HCT116 (cell line): ENCODE results near the gene BPIFA1. TPM values are rescaled to one million over a fixed set of nuclear protein-coding genes. Genes with fewer than 3 reads are reported as not detected.

Source experiments
- ATAC-seq: fragments of 200-7000 bp; cut with Tn5 transposase; 2 replicates; pipeline ENCODE4 v1.9.1; 2020; ENCODE audit warnings: mild to moderate bottlenecking, moderate library complexity
- BruUV-seq: library from RNA; stranded (reverse); fragments of 400-500 nt; replicated peaks from 2 replicates; lab custom pipeline; 2021; lab: Mats Ljungman, UMichigan
- CTCF ChIA-PET: fragments of 300-600 bp; sonication (Branson Sonifier 250); formaldehyde crosslinking; loops from one replicate; lab custom pipeline; 2021; ENCODE audit warnings: antibody characterized with exemption; lab: Charles Lee
- POLR2A ChIA-PET: fragments of 300-600, 350-600 bp; sonication (Branson Sonifier 250); formaldehyde crosslinking; loops from one replicate; lab custom pipeline; 2021; ENCODE audit warnings: antibody characterized with exemption; lab: Charles Lee
- RAD21 ChIA-PET, 2 experiments: fragments of 300-600 bp; sonication (Branson Sonifier 250); formaldehyde crosslinking; loops; one replicate each; lab custom pipeline; 2023; ENCODE audit warnings: low total read pairs in 2 of 2; ENCODE audit not compliant: uncharacterized antibody in 2 of 2, unreplicated experiment in 2 of 2, low non-redundant PET in 1 of 2; lab: Charles Lee
- DNase-seq: peaks from one replicate; pipeline ENCODE4 v3.0.0-alpha.2; 2010; ENCODE audit warnings: low read depth, low spot score
- H2AFZ ChIP-seq: fragments of 200-600 bp; shearing (Covaris generic), sonication (generic); 2 replicates; pipeline ENCODE4 v1.6.1; 2017; ENCODE audit warnings: low read depth, mixed run types, mixed read lengths, antibody characterized with exemption, low read length; ENCODE audit not compliant: poor library complexity, severe bottlenecking
- H3K27ac ChIP-seq: 2 replicates; pipeline ENCODE4 v1.5.1; 2012; ENCODE audit warnings: low read depth, low read length
- H3K27me3 ChIP-seq: fragments of 200-600 bp; sonication (generic); 2 replicates; pipeline ENCODE4 v1.6.1; 2016; ENCODE audit warnings: mixed run types, low read length, mixed read lengths; ENCODE audit not compliant: insufficient read depth
- H3K36me3 ChIP-seq, 2 experiments: fragments of 200-500 bp in 1 of 2; fragments of 200-600 bp in 1 of 2; sonication (Bioruptor generic) in 1 of 2; sonication (generic) in 1 of 2; 2 replicates each; pipeline versions ENCODE4 v1.5.1 to v1.6.1; 2014 to 2016; ENCODE audit warnings: low read length in 2 of 2, inconsistent platforms in 1 of 2, mixed read lengths in 1 of 2, mixed run types in 1 of 2; ENCODE audit not compliant: insufficient read depth in 2 of 2, control insufficient read depth in 1 of 2
- H3K4me1 ChIP-seq, 2 experiments: fragments of 200-600 bp in 1 of 2; sonication (generic) in 1 of 2; 2 replicates each; pipeline versions ENCODE4 v1.5.1 to v1.6.1; 2012 to 2017; ENCODE audit warnings: low read length in 2 of 2, inconsistent platforms in 1 of 2, mild to moderate bottlenecking in 1 of 2, mixed read lengths in 1 of 2, mixed run types in 1 of 2, moderate library complexity in 1 of 2; ENCODE audit not compliant: insufficient read depth in 2 of 2, control insufficient read depth in 1 of 2
- H3K4me2 ChIP-seq: fragments of 200-600 bp; sonication (generic); 2 replicates; pipeline ENCODE4 v1.6.1; 2017; ENCODE audit warnings: mixed run types, low read length, mixed read lengths
- H3K4me3 ChIP-seq, 2 experiments: fragments of 200-600 bp in 1 of 2; sonication (generic) in 1 of 2; replicated peaks in 1 of 2; 2 replicates each; pipeline ENCODE4 v1.5.1; 2011 to 2016; ENCODE audit warnings: low read length in 2 of 2, control low read depth in 1 of 2, low read depth in 1 of 2, mild to moderate bottlenecking in 1 of 2, mixed read lengths in 1 of 2, mixed run types in 1 of 2
- H3K79me2 ChIP-seq: fragments of 200-600 bp; sonication (generic); 2 replicates; pipeline ENCODE4 v1.6.1; 2017; ENCODE audit warnings: mild to moderate bottlenecking, mixed run types, low read length, moderate library complexity, mixed read lengths; ENCODE audit not compliant: insufficient read depth
- H3K9ac ChIP-seq: fragments of 200-600 bp; sonication (generic); 2 replicates; pipeline ENCODE4 v1.6.1; 2016; ENCODE audit warnings: low read length, mixed read lengths
- H3K9me2 ChIP-seq: fragments of 200-600 bp; sonication (generic), shearing (Covaris generic); 2 replicates; pipeline ENCODE4 v1.6.1; 2017; ENCODE audit warnings: mixed run types, mild to moderate bottlenecking, moderate library complexity; ENCODE audit not compliant: insufficient read depth
- H3K9me3 ChIP-seq, 2 experiments: fragments of 200-500 bp in 1 of 2; fragments of 200-600 bp in 1 of 2; sonication (Bioruptor generic) in 1 of 2; sonication (generic) in 1 of 2; 2 replicates each; pipeline ENCODE4 v1.6.1; 2014 to 2017; ENCODE audit warnings: low read length in 2 of 2, mixed read lengths in 2 of 2, inconsistent platforms in 1 of 2, low read depth in 1 of 2, mild to moderate bottlenecking in 1 of 2, mixed run types in 1 of 2, moderate library complexity in 1 of 2; ENCODE audit not compliant: control insufficient read depth in 1 of 2, insufficient read depth in 1 of 2
- H4K20me1 ChIP-seq: fragments of 200-600 bp; sonication (generic), shearing (Covaris generic); 2 replicates; pipeline ENCODE4 v1.6.1; 2017; ENCODE audit warnings: mixed run types, mild to moderate bottlenecking, moderate library complexity; ENCODE audit not compliant: insufficient read depth
- CEBPB ChIP-seq: IDR thresholded peaks from 2 replicates; pipeline ENCODE4 v1.6.1; 2012; ENCODE audit warnings: low read depth
- EGR1 ChIP-seq: IDR thresholded peaks from 2 replicates; pipeline ENCODE4 v1.6.1; 2012; ENCODE audit warnings: low read depth
- FOSL1 ChIP-seq: IDR thresholded peaks from 2 replicates; pipeline ENCODE4 v1.6.1; 2012; ENCODE audit warnings: low read depth
- JUND ChIP-seq: IDR thresholded peaks from 2 replicates; pipeline ENCODE4 v1.6.1; 2012
- RAD21 ChIP-seq: IDR thresholded peaks from 2 replicates; pipeline ENCODE4 v1.6.1; 2012; ENCODE audit warnings: low read depth, mild to moderate bottlenecking
- SP1 ChIP-seq: IDR thresholded peaks from 2 replicates; pipeline ENCODE4 v1.6.1; 2012; ENCODE audit warnings: low read depth
- TCF7L2 ChIP-seq: IDR thresholded peaks from 2 replicates; pipeline ENCODE4 v1.7.0; 2011; ENCODE audit warnings: borderline replicate concordance, inconsistent platforms; ENCODE audit not compliant: insufficient read depth, insufficient read length; ENCODE audit errors: extremely low read depth
- ZFX ChIP-seq: fragments of 450-650 bp; IDR thresholded peaks from 2 replicates; pipeline ENCODE4 v1.6.1; 2017
- ZNF274 ChIP-seq: fragments of 200-500 bp; sonication (Bioruptor generic); IDR thresholded peaks from 2 replicates; pipeline ENCODE4 v1.6.1; 2014; ENCODE audit warnings: mild to moderate bottlenecking, low read depth, low read length, inconsistent platforms
- intact Hi-C: fragments of 100-400 bp; cut with micrococcal nuclease; formaldehyde crosslinking; loops from 2 replicates; pipeline ENCODE4 v1.10.0; 2022
- total RNA-seq: library from RNA; stranded (reverse); gene quantifications from one replicate; pipeline ENCODE4 v1.2.1, GENCODE V29; 2021; ENCODE audit not compliant: unreplicated experiment
- TF ChIP-seq, protein P1 (sequence below): IDR thresholded peaks from 2 replicates; pipeline ENCODE4 v1.6.1; 2012
- TF ChIP-seq, protein P2 (sequence below): IDR thresholded peaks from 2 replicates; pipeline ENCODE4 v1.6.1; 2012; ENCODE audit warnings: low read depth
- TF ChIP-seq, protein P3 (sequence below), 3 experiments: fragments of 200-600 bp in 1 of 3; sonication (generic) in 1 of 3; IDR thresholded peaks in 2 of 3; conservative IDR thresholded peaks in 1 of 3; 2 replicates each; pipeline ENCODE4 v1.5.1; 2012 to 2017; ENCODE audit warnings: low read depth in 2 of 3, low read length in 2 of 3, antibody characterized with exemption in 1 of 3, borderline replicate concordance in 1 of 3, control low read depth in 1 of 3, mild to moderate bottlenecking in 1 of 3, mixed read lengths in 1 of 3, mixed run types in 1 of 3, moderate library complexity in 1 of 3; ENCODE audit not compliant: insufficient read depth in 1 of 3
- TF ChIP-seq, protein P4 (sequence below): IDR thresholded peaks from 2 replicates; pipeline ENCODE4 v1.6.1; 2012

The BPIFA1 gene
- total RNA-seq, 1 experiment from 2014 or later = not detected

DNA sequence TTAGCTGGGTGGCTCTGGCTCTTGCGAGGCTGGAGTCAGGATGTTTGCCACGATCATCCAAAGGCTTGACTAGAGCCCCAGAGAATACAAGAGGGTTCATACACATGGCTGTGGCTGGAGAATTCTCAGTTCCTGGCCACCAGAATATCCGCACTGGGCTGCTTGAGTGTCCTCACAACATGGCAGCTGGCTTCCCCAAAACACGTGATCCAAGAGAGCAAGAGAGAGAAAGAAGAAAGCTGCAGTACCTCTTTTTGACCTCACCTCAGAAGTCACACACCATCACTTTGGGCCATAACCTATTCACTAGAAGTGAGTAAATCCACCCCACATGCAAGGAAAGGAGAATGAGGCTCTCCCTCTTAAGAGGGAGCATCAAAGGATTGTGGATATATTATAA is 25.7 kb downstream of the BPIFA1 start:
- Histone ChIP-seq H2AFZ (no peak overlapping the region), H3K4me1 (no peaks in the 10 kb centered on the region), H3K36me3 (no peaks in the 10 kb centered on the region), H3K9me2 (no peaks in the 10 kb centered on the region), H3K4me3 (no peak overlapping the region), H3K79me2 (no peaks in the 10 kb centered on the region), H3K27me3 (0 out of 2 replicates have a peak, but pooled peaks cover under 1% of the 10 kb centered on the region), H3K9me3 (no peaks in the 10 kb centered on the region), H3K4me2 (no peak overlapping the region), H4K20me1 (no peaks in the 10 kb centered on the region), H3K27ac (no peak overlapping the region), H3K9ac (no peak overlapping the region)
- ChIA-PET RAD21 (no interaction called here), CTCF (no interaction called here), POLR2A (no interaction called here)
- DNase-seq (no peak), ATAC-seq (peak; percentile 33; the same call in 1 of the 2 replicates)
- TF ChIP-seq JUND (no peak), TCF7L2 (no peak), RAD21 (no peak), ZNF274 (no peak), EGR1 (no peak), SP1 (no peak), FOSL1 (no peak), CEBPB (no peak), ZFX (no peak)
- TF ChIP-seq, protein P1, sequence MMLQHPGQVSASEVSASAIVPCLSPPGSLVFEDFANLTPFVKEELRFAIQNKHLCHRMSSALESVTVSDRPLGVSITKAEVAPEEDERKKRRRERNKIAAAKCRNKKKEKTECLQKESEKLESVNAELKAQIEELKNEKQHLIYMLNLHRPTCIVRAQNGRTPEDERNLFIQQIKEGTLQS = no peak
- TF ChIP-seq, protein P2, sequence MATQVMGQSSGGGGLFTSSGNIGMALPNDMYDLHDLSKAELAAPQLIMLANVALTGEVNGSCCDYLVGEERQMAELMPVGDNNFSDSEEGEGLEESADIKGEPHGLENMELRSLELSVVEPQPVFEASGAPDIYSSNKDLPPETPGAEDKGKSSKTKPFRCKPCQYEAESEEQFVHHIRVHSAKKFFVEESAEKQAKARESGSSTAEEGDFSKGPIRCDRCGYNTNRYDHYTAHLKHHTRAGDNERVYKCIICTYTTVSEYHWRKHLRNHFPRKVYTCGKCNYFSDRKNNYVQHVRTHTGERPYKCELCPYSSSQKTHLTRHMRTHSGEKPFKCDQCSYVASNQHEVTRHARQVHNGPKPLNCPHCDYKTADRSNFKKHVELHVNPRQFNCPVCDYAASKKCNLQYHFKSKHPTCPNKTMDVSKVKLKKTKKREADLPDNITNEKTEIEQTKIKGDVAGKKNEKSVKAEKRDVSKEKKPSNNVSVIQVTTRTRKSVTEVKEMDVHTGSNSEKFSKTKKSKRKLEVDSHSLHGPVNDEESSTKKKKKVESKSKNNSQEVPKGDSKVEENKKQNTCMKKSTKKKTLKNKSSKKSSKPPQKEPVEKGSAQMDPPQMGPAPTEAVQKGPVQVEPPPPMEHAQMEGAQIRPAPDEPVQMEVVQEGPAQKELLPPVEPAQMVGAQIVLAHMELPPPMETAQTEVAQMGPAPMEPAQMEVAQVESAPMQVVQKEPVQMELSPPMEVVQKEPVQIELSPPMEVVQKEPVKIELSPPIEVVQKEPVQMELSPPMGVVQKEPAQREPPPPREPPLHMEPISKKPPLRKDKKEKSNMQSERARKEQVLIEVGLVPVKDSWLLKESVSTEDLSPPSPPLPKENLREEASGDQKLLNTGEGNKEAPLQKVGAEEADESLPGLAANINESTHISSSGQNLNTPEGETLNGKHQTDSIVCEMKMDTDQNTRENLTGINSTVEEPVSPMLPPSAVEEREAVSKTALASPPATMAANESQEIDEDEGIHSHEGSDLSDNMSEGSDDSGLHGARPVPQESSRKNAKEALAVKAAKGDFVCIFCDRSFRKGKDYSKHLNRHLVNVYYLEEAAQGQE = no peak
- TF ChIP-seq, protein P3, sequence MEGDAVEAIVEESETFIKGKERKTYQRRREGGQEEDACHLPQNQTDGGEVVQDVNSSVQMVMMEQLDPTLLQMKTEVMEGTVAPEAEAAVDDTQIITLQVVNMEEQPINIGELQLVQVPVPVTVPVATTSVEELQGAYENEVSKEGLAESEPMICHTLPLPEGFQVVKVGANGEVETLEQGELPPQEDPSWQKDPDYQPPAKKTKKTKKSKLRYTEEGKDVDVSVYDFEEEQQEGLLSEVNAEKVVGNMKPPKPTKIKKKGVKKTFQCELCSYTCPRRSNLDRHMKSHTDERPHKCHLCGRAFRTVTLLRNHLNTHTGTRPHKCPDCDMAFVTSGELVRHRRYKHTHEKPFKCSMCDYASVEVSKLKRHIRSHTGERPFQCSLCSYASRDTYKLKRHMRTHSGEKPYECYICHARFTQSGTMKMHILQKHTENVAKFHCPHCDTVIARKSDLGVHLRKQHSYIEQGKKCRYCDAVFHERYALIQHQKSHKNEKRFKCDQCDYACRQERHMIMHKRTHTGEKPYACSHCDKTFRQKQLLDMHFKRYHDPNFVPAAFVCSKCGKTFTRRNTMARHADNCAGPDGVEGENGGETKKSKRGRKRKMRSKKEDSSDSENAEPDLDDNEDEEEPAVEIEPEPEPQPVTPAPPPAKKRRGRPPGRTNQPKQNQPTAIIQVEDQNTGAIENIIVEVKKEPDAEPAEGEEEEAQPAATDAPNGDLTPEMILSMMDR (IDR thresholded peaks at IDR 0.05 in 2 of 3, conservative IDR thresholded peaks at IDR 0.05 in 1 of 3; ENCODE audit: borderline replicate concordance in 1 of 3, insufficient read depth in 1 of 3, low read depth in 2 of 3, low read length in 2 of 3) = no peak
- TF ChIP-seq, protein P4, sequence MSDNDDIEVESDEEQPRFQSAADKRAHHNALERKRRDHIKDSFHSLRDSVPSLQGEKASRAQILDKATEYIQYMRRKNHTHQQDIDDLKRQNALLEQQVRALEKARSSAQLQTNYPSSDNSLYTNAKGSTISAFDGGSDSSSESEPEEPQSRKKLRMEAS = no peak
- intact Hi-C loops = no loop called here
- BruUV-seq = no TSS peak
